Karpas-422 (cell line): ENCODE data around the gene BTK. TPM values are rescaled to one million over a fixed set of nuclear protein-coding genes. Genes with fewer than 3 reads are reported as not detected.

Experiments
- DNase-seq: peaks from one replicate; pipeline ENCODE4 v3.0.0-alpha.2; 2015
- H2AFZ ChIP-seq: fragments of 200-600 bp; sonication (generic); 2 replicates; pipeline ENCODE4 v1.6.1; 2014; ENCODE audit warnings: antibody characterized with exemption, low read length, mixed read lengths
- H3K27ac ChIP-seq: fragments of 200-600 bp; sonication (generic); 2 replicates; pipeline ENCODE4 v1.5.1; 2014; ENCODE audit warnings: mild to moderate bottlenecking, low read length, moderate library complexity
- H3K27me3 ChIP-seq: fragments of 200-600 bp; sonication (generic); 2 replicates; pipeline ENCODE4 v1.6.1; 2014; ENCODE audit warnings: low read length, mixed read lengths
- H3K36me3 ChIP-seq: fragments of 200-600 bp; sonication (generic); 2 replicates; pipeline ENCODE4 v1.6.1; 2014; ENCODE audit warnings: low read length, mixed read lengths; ENCODE audit not compliant: insufficient read depth
- H3K4me1 ChIP-seq: fragments of 200-600 bp; sonication (generic); 2 replicates; pipeline ENCODE4 v1.6.1; 2014; ENCODE audit warnings: mild to moderate bottlenecking, low read length, mixed read lengths
- H3K4me2 ChIP-seq: fragments of 200-600 bp; sonication (generic); 2 replicates; pipeline ENCODE4 v1.6.1; 2014; ENCODE audit warnings: low read length, low read depth, mild to moderate bottlenecking; ENCODE audit not compliant: poor library complexity, severe bottlenecking
- H3K4me3 ChIP-seq: fragments of 200-600 bp; sonication (generic); 2 replicates; pipeline ENCODE4 v1.5.1; 2014; ENCODE audit warnings: mild to moderate bottlenecking, antibody characterized with exemption, low read length, mixed read lengths
- H3K79me2 ChIP-seq: fragments of 200-600 bp; sonication (generic); 2 replicates; pipeline ENCODE4 v1.6.1; 2014; ENCODE audit warnings: mild to moderate bottlenecking, low read length, mixed read lengths
- H3K9ac ChIP-seq: fragments of 200-600 bp; sonication (generic); 2 replicates; pipeline ENCODE4 v1.6.0; 2014; ENCODE audit warnings: low read length
- H3K9me2 ChIP-seq: fragments of 200-600 bp; sonication (generic), shearing (Covaris generic); replicated peaks from 2 replicates; pipeline ENCODE4 v1.6.0; 2014; ENCODE audit warnings: mild to moderate bottlenecking, low read length, moderate library complexity; ENCODE audit not compliant: insufficient read depth
- H3K9me3 ChIP-seq: fragments of 300-700, 200-600 bp; sonication (generic); 2 replicates; pipeline ENCODE4 v1.6.1; 2014; ENCODE audit warnings: low read length, mixed read lengths
- H4K20me1 ChIP-seq: fragments of 200-600 bp; sonication (generic); 2 replicates; pipeline ENCODE4 v1.6.1; 2014; ENCODE audit warnings: mild to moderate bottlenecking, antibody characterized with exemption, low read length, low read depth; ENCODE audit not compliant: insufficient read depth
- total RNA-seq: library from RNA; depleted of rRNA; stranded (reverse); fragments of >200 nt; shearing (Covaris generic); gene quantifications from 2 replicates; pipeline ENCODE4 v1.2.3, GENCODE V29; 2014; ENCODE audit warnings: low replicate concordance

The BTK gene
- total RNA-seq, 1 experiment from 2014 or later: 94.2 TPM

DNA sequence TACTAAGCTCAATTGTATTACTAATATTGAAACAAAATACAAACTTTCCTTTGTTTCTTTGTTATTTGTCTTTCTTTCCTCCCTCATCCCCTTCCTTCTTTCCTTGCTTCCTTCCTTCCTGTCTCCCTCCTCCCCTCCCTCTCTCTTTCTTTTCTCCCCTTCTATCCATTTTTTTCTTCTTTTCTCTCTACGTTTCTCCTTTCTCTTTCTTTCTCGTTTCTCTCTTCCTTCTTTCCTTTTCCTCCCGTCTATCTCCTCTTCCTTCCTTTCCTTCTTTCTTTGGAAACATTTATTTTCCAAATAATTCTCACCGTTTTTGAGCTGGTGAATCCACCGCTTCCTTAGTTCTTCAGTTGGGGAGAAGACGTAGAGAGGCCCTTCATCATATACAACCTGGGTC lies 16.3 kb downstream of the BTK start:
- Histone ChIP-seq H3K4me1 (peaks cover 39% of the 10 kb centered on the region), H3K4me2 (no peak overlapping the region), H4K20me1 (no peaks in the 10 kb centered on the region), H3K4me3 (no peak overlapping the region), H3K9ac (no peak overlapping the region), H3K9me2 (no peaks in the 10 kb centered on the region), H3K27me3 (no peaks in the 10 kb centered on the region), H3K9me3 (no peaks in the 10 kb centered on the region), H3K36me3 (peaks cover 27% of the 10 kb centered on the region; the same call in 1 of the 2 replicates), H2AFZ (no peak overlapping the region), H3K79me2 (no peaks in the 10 kb centered on the region), H3K27ac (peak overlapping the region; percentile 86)
- DNase-seq: no peak

DNA sequence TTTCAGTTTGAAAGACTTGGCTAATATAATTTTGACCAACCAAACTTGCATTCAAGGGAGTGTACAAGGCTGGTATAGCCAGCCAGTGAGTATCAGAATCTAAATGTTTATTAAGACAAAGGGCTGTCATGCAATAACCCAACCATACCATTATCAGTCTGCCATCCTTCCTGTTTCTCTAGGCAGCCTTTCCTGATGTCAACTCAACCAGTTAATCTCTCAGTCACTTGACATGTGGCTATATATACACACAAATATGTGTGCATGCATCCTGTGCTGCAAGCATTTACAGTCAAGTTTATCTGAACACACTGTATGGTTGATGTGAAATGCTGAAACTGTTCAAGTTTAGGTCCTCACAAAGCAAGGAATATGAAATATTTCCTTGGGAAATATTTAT lies 17.2 kb downstream of the BTK start:
- Histone ChIP-seq H3K4me2 (no peak overlapping the region), H3K4me3 (no peak overlapping the region), H3K27ac (peak overlapping the region; percentile 86)

GRCh38 chrX:101365301-101365795 lies 20.6 kb downstream of the BTK start:
- no peak for DNase-seq
- H3K4me3 ChIP-seq: no peak overlapping the region
- peaks cover 19% of the 10 kb centered on the region; the same call in 1 of the 2 replicates for H3K36me3 ChIP-seq
- H3K4me2 ChIP-seq: no peak overlapping the region
- H3K4me1 ChIP-seq: peaks cover 18% of the 10 kb centered on the region
- H3K79me2 ChIP-seq: no peaks in the 10 kb centered on the region
- no peak overlapping the region for H2AFZ ChIP-seq
- H4K20me1 ChIP-seq: no peaks in the 10 kb centered on the region
- no peak overlapping the region for H3K27ac ChIP-seq
- no peaks in the 10 kb centered on the region for H3K9me3 ChIP-seq
- no peak overlapping the region for H3K9ac ChIP-seq
- H3K9me2 ChIP-seq: no peaks in the 10 kb centered on the region
- H3K27me3 ChIP-seq: no peaks in the 10 kb centered on the region

More for the DNA sequence above, 17.2 kb downstream of the BTK start:
- DNase-seq: no peak
- Histone ChIP-seq H3K9me2 (no peaks in the 10 kb centered on the region), H4K20me1 (no peaks in the 10 kb centered on the region), H2AFZ (no peak overlapping the region), H3K9ac (no peak overlapping the region), H3K79me2 (no peaks in the 10 kb centered on the region), H3K4me1 (peaks cover 39% of the 10 kb centered on the region), H3K9me3 (no peaks in the 10 kb centered on the region), H3K36me3 (peaks cover 23% of the 10 kb centered on the region; the same call in 1 of the 2 replicates), H3K27me3 (no peaks in the 10 kb centered on the region)

DNA sequence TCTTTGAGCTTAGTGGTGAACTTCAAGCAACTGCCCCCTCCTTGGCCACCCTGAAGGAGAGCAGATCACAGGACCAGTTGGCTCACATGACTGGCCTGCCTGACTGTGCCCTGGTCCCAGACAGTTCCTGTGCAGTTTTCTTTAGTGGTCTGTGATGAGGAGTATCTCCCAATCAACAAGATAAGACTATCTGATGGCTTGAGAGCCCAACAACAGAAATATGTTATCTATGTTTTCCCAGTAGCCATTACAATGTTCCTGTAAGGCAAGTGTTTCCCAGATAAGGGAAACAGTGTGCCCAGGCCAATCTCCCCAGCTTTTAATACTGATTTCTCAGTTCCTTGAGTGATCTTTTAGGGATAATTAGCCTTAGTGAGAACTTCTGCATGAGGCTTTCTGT lies 23.2 kb downstream of the BTK start:
- no peaks in the 10 kb centered on the region for H3K9me2 ChIP-seq
- H3K4me1 ChIP-seq: peaks cover 16% of the 10 kb centered on the region
- H3K4me3 ChIP-seq: no peak overlapping the region
- H3K36me3 ChIP-seq: peaks cover 27% of the 10 kb centered on the region
- H2AFZ ChIP-seq: no peak overlapping the region
- no peaks in the 10 kb centered on the region for H3K9me3 ChIP-seq
- H3K4me2 ChIP-seq: no peak overlapping the region
- no peaks in the 10 kb centered on the region for H4K20me1 ChIP-seq
- no peak for DNase-seq
- H3K9ac ChIP-seq: no peak overlapping the region
- no peaks in the 10 kb centered on the region for H3K79me2 ChIP-seq
- H3K27me3 ChIP-seq: no peaks in the 10 kb centered on the region
- no peak overlapping the region for H3K27ac ChIP-seq

DNA sequence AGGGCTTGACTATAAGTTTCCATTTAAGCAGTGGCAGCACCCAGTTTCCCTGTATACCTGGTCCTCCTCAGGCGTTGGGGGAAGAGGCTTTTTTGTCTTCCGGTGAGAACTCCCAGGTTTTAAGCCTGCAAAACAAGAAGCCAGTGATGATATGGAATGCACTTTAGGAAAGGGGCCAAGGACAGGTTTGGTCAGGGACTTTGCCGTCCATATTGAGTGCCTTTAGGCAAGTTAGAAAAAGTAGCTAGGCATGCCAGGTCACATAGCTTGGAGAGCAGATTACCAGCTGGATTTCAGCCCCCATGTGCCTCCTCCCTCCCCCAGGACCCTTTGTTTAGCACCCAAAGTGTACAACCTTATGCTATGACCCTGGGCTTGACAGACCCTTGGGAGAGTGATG lies 23.9 kb downstream of the BTK start:
- no peaks in the 10 kb centered on the region for H4K20me1 ChIP-seq
- no peaks in the 10 kb centered on the region for H3K9me3 ChIP-seq
- H3K36me3 ChIP-seq: peaks cover 26% of the 10 kb centered on the region
- H3K9ac ChIP-seq: no peak overlapping the region
- H3K27ac ChIP-seq: no peak overlapping the region
- no peak overlapping the region for H3K4me3 ChIP-seq
- H3K79me2 ChIP-seq: no peaks in the 10 kb centered on the region
- no peaks in the 10 kb centered on the region for H3K27me3 ChIP-seq
- no peak for DNase-seq
- H3K4me1 ChIP-seq: peaks cover 16% of the 10 kb centered on the region
- H3K9me2 ChIP-seq: no peaks in the 10 kb centered on the region
- H3K4me2 ChIP-seq: no peak overlapping the region
- no peak overlapping the region for H2AFZ ChIP-seq

DNA sequence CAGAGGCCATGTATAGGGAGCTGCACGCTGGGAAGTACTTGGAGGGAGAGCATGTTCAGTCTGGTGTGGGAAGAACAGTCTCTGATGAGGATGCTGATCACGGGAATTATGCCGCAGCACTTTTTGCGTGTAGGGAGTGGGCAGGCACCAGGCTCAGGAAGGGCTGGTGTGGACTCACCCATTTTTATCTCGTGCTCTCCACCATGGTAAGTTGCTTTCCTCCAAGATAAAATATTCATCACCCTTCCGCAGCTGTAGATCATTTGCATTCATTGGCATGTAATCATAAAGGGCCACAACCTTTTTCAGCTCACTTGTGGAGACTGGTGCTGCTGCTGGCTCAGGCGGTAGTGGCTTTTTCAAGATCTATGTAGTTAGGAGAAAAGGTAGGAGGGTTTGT lies 25.6 kb downstream of the BTK start:
- Histone ChIP-seq H3K79me2 (no peaks in the 10 kb centered on the region), H3K4me2 (no peak overlapping the region), H3K9me3 (no peaks in the 10 kb centered on the region), H3K9ac (no peak overlapping the region), H3K36me3 (peaks cover 22% of the 10 kb centered on the region), H3K27me3 (no peaks in the 10 kb centered on the region), H3K9me2 (no peaks in the 10 kb centered on the region), H2AFZ (no peak overlapping the region), H4K20me1 (no peaks in the 10 kb centered on the region), H3K4me3 (no peak overlapping the region), H3K4me1 (peaks cover 16% of the 10 kb centered on the region), H3K27ac (no peak overlapping the region)
- DNase-seq: no peak

DNA sequence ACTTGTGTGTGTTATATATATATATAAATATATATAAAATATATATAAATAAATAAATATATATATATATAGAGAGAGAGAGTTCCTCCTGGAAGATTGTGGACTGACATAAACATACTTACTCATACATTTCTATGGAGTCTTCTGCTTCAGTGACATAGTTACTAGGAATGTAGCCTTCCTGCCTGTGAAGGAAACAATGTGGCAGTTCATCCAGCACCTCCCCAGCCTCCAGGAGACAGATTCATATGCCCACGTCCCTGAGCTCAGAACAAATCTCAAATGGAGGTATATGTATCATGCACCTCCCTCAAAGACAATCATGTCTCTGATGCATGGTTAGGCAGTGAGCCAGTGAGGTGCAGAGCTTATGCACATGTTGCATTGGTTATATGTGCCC lies 26.0 kb downstream of the BTK start:
- DNase-seq: no peak
- H3K9me3 ChIP-seq: no peaks in the 10 kb centered on the region
- no peak overlapping the region for H3K9ac ChIP-seq
- H3K4me3 ChIP-seq: no peak overlapping the region
- peaks cover 21% of the 10 kb centered on the region for H3K36me3 ChIP-seq
- H2AFZ ChIP-seq: no peak overlapping the region
- peaks cover 12% of the 10 kb centered on the region for H3K4me1 ChIP-seq
- no peak overlapping the region for H3K27ac ChIP-seq
- H3K27me3 ChIP-seq: no peaks in the 10 kb centered on the region
- H4K20me1 ChIP-seq: no peaks in the 10 kb centered on the region
- H3K9me2 ChIP-seq: no peaks in the 10 kb centered on the region
- H3K79me2 ChIP-seq: no peaks in the 10 kb centered on the region
- H3K4me2 ChIP-seq: no peak overlapping the region

- H3K9ac ChIP-seq: no peak overlapping the region
- no peaks in the 10 kb centered on the region for H3K9me2 ChIP-seq
- peaks cover 31% of the 10 kb centered on the region for H3K36me3 ChIP-seq
- no peaks in the 10 kb centered on the region for H3K9me3 ChIP-seq
- peaks cover 11% of the 10 kb centered on the region for H3K4me1 ChIP-seq
- no peak overlapping the region for H3K4me2 ChIP-seq
- H4K20me1 ChIP-seq: no peaks in the 10 kb centered on the region
- DNase-seq: no peak
- H3K4me3 ChIP-seq: no peak overlapping the region
- no peaks in the 10 kb centered on the region for H3K27me3 ChIP-seq
- no peaks in the 10 kb centered on the region for H3K79me2 ChIP-seq
- peak overlapping the region; percentile 63; the same call in 1 of the 2 replicates for H3K27ac ChIP-seq
- no peak overlapping the region for H2AFZ ChIP-seq
Observed at GRCh38 chrX:101357166-101357795, 28.7 kb downstream of the BTK start.
